Vagina (tissue), 2 donors: ENCODE measurements around the gene CEP85L. TPM values are rescaled to one million over a fixed set of nuclear protein-coding genes. Genes with fewer than 3 reads are reported as not detected.

Experiments
- DNase-seq, 2 donors: peaks; one replicate each; pipeline ENCODE4 v3.0.0-alpha.2; 2017; ENCODE audit errors: extremely low spot score in 2 of 2
- H3K27ac ChIP-seq: fragments of 200-600 bp; sonication (generic); one replicate; pipeline ENCODE4 v1.5.1; 2019
- H3K27me3 ChIP-seq: fragments of 200-600 bp; sonication (generic); one replicate; pipeline ENCODE4 v1.5.1; 2019
- H3K36me3 ChIP-seq, 2 donors: fragments of 200-600 bp; sonication (generic); one replicate each; pipeline ENCODE4 v1.5.1; 2017 to 2019
- H3K4me1 ChIP-seq: fragments of 200-600 bp; sonication (generic); one replicate; pipeline ENCODE4 v1.5.1; 2019
- H3K4me3 ChIP-seq, 2 donors: fragments of 200-600 bp; sonication (generic); 1 replicate in 1 of 2; 2 replicates in 1 of 2; pipeline ENCODE4 v1.5.1; 2016 to 2019
- H3K9me3 ChIP-seq: fragments of 200-600 bp; sonication (generic); one replicate; pipeline ENCODE4 v1.5.1; 2019
- POLR2A ChIP-seq, 2 donors: fragments of 450-650 bp; IDR thresholded peaks; one replicate each; pipeline ENCODE4 v1.6.1; 2017; ENCODE audit warnings: antibody characterized with exemption in 2 of 2, mild to moderate bottlenecking in 2 of 2, moderate library complexity in 2 of 2
- POLR2AphosphoS5 ChIP-seq, 2 donors: sonication (generic); formaldehyde crosslinking; IDR thresholded peaks; one replicate each; pipeline ENCODE4 v1.9.0; 2017; ENCODE audit warnings: antibody characterized with exemption in 2 of 2, mild to moderate bottlenecking in 2 of 2, low read depth in 1 of 2; ENCODE audit not compliant: insufficient read depth in 1 of 2
- intact Hi-C: fragments of 100-400 bp; cut with DNase I; formaldehyde crosslinking; loops from one replicate; pipeline ENCODE4 v1.15.1; 2023
- total RNA-seq: library from RNA; depleted of rRNA; stranded (reverse); fragments of >200 nt; gene quantifications from one replicate; pipeline ENCODE4 v1.2.3, GENCODE V29; 2016
- TF ChIP-seq, protein P1 (sequence below), 3 experiments: fragments of 450-650 bp in 2 of 3; fragments of 200-600 bp in 1 of 3; sonication (generic) in 1 of 3; IDR thresholded peaks; one replicate each; pipeline ENCODE4 v1.5.1; 2017 to 2019; ENCODE audit warnings: antibody characterized with exemption in 3 of 3, mild to moderate bottlenecking in 2 of 3, moderate library complexity in 2 of 3

CEP85L gene
- total RNA-seq, 1 donor from 2014 or later: 11.8 TPM

GRCh38 chr6:118562959-118563358 is 88.4 kb downstream of the CEP85L start:
- Histone ChIP-seq H3K27ac (no peak overlapping the region), H3K4me3 (no peak overlapping the region), H3K36me3 (no peaks in the 10 kb centered on the region), H3K27me3 (no peaks in the 10 kb centered on the region), H3K4me1 (peaks cover 12% of the 10 kb centered on the region), H3K9me3 (no peaks in the 10 kb centered on the region)
- TF ChIP-seq, protein P1, sequence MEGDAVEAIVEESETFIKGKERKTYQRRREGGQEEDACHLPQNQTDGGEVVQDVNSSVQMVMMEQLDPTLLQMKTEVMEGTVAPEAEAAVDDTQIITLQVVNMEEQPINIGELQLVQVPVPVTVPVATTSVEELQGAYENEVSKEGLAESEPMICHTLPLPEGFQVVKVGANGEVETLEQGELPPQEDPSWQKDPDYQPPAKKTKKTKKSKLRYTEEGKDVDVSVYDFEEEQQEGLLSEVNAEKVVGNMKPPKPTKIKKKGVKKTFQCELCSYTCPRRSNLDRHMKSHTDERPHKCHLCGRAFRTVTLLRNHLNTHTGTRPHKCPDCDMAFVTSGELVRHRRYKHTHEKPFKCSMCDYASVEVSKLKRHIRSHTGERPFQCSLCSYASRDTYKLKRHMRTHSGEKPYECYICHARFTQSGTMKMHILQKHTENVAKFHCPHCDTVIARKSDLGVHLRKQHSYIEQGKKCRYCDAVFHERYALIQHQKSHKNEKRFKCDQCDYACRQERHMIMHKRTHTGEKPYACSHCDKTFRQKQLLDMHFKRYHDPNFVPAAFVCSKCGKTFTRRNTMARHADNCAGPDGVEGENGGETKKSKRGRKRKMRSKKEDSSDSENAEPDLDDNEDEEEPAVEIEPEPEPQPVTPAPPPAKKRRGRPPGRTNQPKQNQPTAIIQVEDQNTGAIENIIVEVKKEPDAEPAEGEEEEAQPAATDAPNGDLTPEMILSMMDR (IDR thresholded peaks at IDR 0.05): no peak
- no peak for TF ChIP-seq POLR2A (IDR thresholded peaks at IDR 0.05)
- TF ChIP-seq POLR2AphosphoS5 (IDR thresholded peaks at IDR 0.05; ENCODE audit: insufficient read depth in 1 of 2, low read depth in 1 of 2): no peak
- intact Hi-C loops: no loop called here
- DNase-seq: no peak

DNA sequence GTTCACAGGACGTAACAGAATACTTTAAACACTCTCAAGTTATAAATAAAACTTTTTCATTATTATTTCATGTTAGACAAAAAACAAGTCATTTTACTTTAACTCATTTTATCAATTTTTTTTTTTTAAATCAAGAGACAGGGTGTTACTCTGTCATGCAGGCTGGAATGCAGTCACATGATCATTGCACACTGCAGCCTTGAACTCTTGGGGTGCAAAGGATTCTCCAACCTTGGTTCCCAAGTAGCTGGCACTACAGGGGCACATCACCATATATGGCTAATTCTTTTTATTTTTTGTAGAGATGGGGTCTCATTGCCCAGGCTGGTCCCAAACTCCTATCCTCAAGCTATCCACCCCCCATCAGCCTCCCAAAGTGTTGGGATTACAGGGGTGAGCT is 89.1 kb downstream of the CEP85L start:
- H3K4me1 ChIP-seq: peaks cover 12% of the 10 kb centered on the region
- H3K4me3 ChIP-seq: no peak overlapping the region
- intact Hi-C loops: no loop called here
- H3K36me3 ChIP-seq: no peaks in the 10 kb centered on the region
- no peak overlapping the region for H3K27ac ChIP-seq
- no peaks in the 10 kb centered on the region for H3K27me3 ChIP-seq
- no peaks in the 10 kb centered on the region for H3K9me3 ChIP-seq
- no peak for DNase-seq
- TF ChIP-seq, protein P1 (IDR thresholded peaks at IDR 0.05): no peak
- TF ChIP-seq POLR2AphosphoS5 (IDR thresholded peaks at IDR 0.05; ENCODE audit: insufficient read depth in 1 of 2, low read depth in 1 of 2): no peak
- TF ChIP-seq POLR2A (IDR thresholded peaks at IDR 0.05): no peak

GRCh38 chr6:118559659-118560058 is 91.7 kb downstream of the CEP85L start:
- no peak for DNase-seq
- no peaks in the 10 kb centered on the region for H3K36me3 ChIP-seq
- TF ChIP-seq, protein P1 (IDR thresholded peaks at IDR 0.05): no peak
- TF ChIP-seq POLR2A (IDR thresholded peaks at IDR 0.05): no peak
- TF ChIP-seq POLR2AphosphoS5 (IDR thresholded peaks at IDR 0.05; ENCODE audit: insufficient read depth in 1 of 2, low read depth in 1 of 2): no peak
- H3K4me1 ChIP-seq: peaks cover 12% of the 10 kb centered on the region
- intact Hi-C loops: no loop called here
- no peak overlapping the region for H3K27ac ChIP-seq
- H3K9me3 ChIP-seq: no peaks in the 10 kb centered on the region
- H3K27me3 ChIP-seq: no peaks in the 10 kb centered on the region
- no peak overlapping the region for H3K4me3 ChIP-seq

GRCh38 chr6:118558464-118559217 is 92.8 kb downstream of the CEP85L start:
- Histone ChIP-seq H3K4me1 (peaks cover 12% of the 10 kb centered on the region), H3K27ac (no peak overlapping the region), H3K9me3 (no peaks in the 10 kb centered on the region), H3K36me3 (no peaks in the 10 kb centered on the region), H3K27me3 (no peaks in the 10 kb centered on the region), H3K4me3 (no peak overlapping the region)
- no peak for DNase-seq
- intact Hi-C loops: no loop called here
- TF ChIP-seq POLR2AphosphoS5 (IDR thresholded peaks at IDR 0.05; ENCODE audit: insufficient read depth in 1 of 2, low read depth in 1 of 2) (no peak), POLR2A (IDR thresholded peaks at IDR 0.05) (no peak)
- TF ChIP-seq, protein P1 (IDR thresholded peaks at IDR 0.05): no peak

DNA sequence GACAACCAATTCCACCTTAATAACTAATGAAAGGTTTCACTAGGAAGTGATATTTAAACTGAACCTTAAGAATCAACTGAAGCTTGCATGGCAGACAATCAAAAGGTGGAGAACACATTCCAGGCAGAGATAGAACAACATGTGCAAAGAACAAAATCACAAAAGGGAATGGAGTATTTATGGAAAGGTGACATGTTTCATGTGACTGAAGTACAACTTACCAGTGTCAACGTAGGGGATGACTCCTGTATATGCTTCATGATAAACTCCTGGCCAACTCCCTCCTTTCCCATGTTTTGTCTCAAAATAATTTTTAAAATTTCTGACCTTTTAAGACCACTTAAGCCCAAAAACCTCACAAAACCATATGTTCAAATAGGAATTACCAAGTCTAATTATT is 96.7 kb downstream of the CEP85L start:
- Histone ChIP-seq H3K36me3 (no peaks in the 10 kb centered on the region), H3K4me1 (peaks cover 14% of the 10 kb centered on the region), H3K27ac (no peak overlapping the region), H3K4me3 (no peak overlapping the region), H3K27me3 (no peaks in the 10 kb centered on the region), H3K9me3 (no peaks in the 10 kb centered on the region)
- TF ChIP-seq, protein P1 (IDR thresholded peaks at IDR 0.05): no peak
- no peak for TF ChIP-seq POLR2AphosphoS5 (IDR thresholded peaks at IDR 0.05; ENCODE audit: insufficient read depth in 1 of 2, low read depth in 1 of 2)
- TF ChIP-seq POLR2A (IDR thresholded peaks at IDR 0.05): no peak
- DNase-seq: no peak
- intact Hi-C loops: no loop called here
